ENCODE data around the gene PODXL.
"Not testable (repeated sequence)": the region's sequence is repeated elsewhere in the genome, so short reads cannot be mapped to it uniquely, and the experiment has no call there.

The PODXL gene

DNA sequence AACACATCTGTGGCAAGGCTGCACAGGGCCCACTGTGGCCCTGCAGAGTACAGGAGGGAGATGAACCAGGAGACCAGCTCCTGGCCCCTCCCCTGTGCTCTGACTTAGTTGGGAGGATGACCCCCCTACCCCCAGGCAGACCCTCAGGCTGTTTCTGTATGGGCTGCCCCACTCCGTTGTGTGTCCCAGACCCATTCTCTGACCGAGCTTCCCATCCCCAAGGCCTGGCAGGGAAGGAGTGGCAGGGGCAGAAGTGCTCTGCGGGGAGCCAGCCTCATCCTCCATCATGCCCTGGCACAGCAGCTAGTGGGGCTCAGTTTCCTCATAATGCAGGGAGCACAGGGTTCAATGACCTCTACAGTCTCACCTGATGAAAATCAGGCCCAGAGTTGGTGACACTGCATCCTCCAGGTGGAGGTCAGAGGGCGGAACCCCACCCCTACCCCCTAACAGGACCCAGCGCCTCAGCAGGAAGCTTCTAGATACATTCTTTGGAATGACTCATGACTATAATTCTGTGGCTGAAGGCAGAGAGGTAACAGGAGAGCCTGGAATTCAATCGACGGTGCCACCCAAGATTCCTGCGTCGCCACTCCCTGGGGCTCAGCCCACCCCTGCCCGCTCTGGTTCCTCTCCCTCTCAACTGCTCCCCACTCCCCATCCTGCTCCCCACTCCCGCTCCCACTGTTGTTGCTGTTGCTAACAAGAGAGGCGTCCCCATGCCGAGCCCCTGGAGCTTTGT is 18.2 kb downstream of the PODXL start:
- DNase-seq (ENCODE audit: low read depth), result no peak

DNA sequence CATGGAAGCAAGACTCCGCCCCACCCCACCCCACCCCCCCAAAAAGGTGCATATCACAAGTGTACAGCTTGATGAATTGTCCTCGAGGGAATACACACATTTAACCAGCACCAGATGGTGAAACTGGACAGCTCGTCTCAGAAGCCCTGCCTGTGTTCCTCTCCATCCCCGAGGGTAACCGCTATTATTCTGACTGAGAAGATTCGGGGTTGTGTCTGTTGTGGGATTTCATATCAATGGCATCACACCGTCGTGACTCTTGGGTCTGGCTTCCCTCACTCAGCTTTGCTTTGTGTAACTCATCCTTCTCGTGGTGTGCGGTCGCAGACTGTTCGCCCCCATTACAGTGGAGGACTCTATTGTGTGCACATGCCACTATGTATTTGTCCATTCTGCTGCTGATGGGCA is 18.9 kb downstream of the PODXL start:
- no peak for DNase-seq (ENCODE audit: low read depth)

DNA sequence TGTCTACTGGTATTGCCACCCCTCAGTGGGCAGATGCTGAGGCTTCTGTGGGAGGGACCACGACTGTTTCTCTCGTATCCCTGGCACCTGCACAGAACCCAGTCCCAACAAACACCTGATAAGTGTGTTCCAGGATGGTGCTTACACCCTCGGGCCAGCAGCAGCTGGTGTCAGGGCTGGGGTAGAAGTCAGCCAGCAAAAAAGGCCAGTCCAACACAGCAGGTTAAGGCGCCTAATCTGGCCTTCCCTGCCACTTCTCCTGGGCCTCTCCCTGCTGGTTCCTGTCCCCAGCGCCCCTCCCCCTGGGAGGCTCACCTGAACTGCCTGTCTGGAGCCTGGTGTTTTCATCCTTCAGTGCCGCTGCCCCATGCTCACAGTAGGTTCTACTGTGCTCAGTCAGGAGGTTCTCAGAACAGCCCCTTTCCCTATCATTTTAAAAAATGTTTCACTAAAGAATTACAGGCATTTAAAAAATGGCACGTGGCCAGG is 20.0 kb downstream of the PODXL start:
- no peak for DNase-seq (ENCODE audit: low read depth)

DNA sequence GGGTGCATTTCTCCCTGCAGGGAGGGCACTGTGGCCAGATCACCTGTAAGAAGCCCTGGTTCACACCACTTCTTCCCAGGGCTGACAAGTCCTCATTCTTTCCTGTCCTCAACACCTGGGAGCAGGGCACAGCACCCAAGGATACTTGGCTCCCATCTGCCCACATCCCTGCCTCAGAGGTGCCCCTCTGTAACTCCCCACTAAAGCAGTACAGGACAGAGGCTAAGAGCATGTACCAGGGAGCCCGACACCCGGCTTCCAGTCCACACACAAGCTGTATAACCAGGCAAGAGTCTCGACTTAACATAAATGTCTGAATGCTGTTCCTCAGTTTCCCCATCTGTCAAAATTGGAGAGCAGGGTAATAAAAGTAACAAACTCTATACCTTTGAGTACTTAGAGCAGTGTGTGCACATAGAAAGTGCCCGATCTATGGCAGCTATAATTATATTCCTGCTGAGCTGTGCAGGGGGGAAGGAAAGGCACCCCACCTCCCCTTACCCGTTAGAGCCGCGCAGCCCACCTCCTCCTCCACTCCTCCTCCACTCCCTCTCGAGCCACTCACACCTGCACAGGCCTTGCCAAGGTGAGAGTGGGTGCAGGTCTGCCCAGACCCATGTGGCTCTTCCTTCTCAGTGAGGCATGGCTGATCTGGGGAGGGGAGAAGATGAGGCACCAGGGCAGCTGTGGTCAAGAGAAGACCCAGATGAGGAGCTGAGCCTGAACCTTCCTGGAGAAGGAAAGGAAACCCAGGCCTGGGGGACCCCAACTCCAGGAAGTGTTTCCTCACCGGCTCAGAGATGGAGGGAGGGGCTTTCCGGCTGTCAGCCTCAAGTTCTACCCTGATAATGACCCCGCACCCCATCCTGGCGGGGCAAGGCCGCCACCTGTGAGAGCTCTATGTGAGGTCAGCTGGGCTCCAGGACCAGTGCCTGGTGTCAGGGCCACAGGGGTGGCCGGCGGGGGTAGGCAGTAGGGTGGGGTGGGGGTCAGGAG is 22.6 kb downstream of the PODXL start:
- no peak for DNase-seq (ENCODE audit: low read depth)

DNA sequence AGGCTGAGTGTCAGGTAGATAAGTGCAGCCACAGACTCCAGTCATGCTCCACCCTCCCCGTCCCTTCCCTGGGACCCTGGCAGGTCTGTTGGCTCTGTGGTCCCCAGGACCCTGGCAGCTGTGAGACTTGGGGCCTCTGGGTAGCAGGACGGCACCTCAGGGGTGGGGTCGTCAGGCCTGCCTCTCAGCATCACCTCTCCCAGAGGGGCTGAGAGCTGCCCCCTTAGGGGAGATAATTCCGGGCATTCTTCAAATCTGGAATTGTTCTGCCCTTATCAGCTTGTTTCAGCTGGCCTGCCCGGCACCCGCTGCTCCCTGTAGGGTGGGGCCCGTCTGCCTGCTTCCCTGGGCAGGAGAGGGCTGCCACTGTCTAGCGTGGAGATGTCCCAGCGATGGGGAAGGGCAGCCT is 23.3 kb downstream of the PODXL start:
- no peak for DNase-seq (ENCODE audit: low read depth)

DNA sequence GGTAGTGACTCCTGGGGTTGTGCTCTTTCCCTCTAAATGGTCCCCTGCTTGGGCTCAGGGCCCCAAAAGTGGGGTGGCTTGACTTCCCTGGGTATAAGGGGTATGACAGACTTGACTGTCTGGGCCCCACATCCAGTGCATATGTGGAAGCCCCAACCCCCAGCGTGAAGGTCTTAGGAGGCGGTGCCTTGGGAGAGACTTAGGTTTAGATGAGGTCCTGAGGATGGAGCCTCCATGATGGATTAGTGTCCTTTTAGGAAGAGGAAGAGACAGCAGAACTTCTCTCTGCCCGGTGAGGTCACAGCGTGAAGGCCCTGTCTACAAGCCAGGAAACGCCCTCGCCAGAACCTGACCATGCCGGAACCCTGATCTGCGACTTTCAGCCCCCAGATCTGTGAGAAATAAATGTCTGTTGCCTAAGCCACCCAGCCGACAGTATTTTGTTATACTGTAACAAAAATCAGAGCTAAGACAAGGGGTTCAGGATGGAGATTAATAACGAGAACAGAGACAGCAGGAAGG is 23.8 kb downstream of the PODXL start:
- no peak for DNase-seq (ENCODE audit: low read depth)

DNA sequence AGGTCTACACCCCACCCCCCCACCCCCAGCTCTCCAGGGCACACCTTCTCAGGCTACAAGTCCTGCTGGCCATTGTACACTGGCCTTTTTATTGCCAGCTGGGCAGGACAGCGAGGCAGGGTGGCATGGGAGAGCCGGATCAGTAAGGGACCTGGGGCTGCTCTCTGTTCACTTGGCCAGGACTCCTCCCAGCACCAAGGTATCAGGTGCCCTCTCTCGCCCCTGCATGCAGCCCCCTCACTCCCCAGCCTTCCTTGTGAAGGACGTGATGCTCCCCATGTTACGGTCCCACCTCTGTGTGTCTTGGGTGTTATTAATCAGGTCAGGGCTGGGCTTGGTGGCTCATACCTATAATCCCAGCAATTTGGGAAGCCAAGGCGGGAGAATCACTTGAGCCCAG is 26.3 kb downstream of the PODXL start:
- DNase-seq (ENCODE audit: low read depth), result no peak

DNA sequence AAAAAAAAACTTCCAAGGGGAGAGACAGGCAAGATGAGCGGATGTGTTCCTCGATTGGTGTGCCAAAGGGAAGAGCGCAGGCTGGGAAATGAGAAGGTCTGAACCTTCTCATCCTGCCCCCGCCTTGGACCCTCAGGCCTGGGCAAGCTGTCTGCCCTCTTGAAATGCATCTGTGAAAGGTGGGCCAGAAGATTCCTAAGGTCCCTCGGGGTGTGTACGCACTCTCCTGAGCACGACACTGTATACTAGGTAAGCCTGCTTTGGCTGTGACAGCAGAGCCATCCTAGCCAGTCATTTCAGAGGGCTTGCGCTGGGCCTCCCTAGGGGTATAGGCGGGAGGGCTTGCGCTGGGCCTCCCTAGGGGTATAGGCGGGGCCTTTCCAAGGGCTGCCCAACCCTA is 26.8 kb downstream of the PODXL start:
- DNase-seq (ENCODE audit: low read depth), result no peak

DNA sequence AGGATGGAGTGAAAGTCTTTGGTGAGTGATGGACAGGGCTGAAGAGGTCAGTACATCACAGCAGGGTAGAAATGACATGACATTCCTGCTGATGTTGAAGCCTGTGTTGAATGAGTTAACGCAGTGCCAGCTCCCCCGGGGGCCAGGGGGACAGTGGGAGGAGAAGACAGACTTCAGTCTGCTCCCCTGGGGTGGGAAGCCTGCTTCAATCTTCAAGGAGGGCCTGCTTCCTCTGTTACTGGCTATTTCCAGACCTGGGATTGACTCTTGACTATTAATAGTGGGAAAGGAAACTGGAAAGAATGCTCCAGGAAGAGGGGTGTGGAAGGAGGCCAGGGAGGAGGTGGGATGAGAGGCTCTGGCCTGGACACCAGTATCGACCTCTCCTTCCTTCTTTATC is 27.2 kb downstream of the PODXL start:
- DNase-seq (ENCODE audit: low read depth), result no peak

DNA sequence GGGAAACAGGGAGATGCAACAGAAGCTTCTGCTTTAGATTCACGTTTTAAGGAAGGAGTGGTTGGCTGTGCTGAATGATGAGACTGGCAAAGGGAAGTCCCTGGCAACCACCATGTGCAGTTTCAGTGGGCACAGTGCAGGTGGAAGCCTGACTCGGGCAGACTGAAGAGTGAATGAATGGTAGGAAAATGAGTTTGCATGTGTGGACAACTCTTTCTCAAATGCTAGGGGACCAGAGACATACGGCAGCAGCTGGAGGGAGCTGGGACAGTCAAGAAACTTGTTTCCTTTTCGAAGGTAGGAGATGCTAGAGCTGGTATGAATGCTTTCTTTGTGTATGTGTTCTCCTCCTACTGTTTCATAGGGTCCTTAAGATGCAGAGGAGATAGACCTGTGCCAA is 29.0 kb downstream of the PODXL start:
- DNase-seq (ENCODE audit: low read depth), result no peak

DNA sequence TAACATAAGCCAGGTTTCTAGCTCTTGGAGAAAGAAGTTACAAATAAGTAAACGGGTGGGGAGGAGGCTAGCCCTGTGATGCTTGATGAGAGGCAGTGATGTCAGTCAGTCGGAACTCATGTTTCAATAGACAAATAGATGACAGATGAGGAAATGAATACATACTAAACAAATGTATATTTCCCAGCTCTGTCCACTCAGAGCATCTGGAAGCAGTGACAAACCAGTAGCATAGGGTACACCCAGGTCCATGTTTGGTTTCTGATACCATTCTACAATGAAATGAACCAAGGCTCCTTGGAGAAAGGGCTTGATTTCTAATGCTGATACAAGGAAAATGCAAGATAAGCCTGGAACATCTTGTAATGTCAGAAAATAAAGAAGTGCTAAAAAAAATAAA is 30.6 kb downstream of the PODXL start:
- no peak for DNase-seq (ENCODE audit: low read depth)

DNA sequence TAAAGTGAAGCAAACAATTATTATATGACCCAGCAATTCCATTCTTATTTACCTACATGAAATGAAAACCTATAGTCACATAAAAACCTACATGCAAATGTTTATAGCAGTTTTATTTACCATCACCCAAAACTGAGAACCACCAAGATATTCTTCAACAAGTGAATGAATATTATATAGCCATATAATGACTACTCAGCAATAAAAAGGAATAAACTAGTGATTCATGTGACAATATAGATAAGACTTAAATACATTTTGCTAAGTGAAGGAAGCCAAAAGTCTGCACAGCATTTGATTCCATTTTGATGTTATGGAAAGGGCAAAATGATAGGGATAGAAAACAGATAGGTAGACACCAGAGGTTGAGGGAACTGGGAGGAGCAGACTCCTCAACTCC is 31.7 kb downstream of the PODXL start:
- DNase-seq (ENCODE audit: low read depth), result no peak

DNA sequence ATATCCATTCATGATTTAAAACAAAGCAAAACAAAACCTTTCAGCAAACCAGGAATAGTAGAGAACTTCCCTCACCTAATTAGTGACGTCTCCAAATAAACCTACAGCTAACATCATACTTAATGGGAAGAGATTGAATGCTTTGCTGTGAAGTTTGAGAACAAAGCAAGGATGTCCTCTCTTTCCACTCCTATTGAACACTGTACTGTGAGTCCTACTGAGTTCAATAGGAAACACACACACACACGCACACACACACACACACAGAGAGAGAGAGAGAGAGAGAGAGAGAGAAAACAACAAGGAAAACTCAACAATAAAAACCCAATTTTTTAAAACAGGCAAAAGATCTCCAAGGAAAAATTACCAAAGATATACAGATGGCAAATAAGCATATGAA is 32.3 kb downstream of the PODXL start:
- no peak for DNase-seq (ENCODE audit: low read depth)

DNA sequence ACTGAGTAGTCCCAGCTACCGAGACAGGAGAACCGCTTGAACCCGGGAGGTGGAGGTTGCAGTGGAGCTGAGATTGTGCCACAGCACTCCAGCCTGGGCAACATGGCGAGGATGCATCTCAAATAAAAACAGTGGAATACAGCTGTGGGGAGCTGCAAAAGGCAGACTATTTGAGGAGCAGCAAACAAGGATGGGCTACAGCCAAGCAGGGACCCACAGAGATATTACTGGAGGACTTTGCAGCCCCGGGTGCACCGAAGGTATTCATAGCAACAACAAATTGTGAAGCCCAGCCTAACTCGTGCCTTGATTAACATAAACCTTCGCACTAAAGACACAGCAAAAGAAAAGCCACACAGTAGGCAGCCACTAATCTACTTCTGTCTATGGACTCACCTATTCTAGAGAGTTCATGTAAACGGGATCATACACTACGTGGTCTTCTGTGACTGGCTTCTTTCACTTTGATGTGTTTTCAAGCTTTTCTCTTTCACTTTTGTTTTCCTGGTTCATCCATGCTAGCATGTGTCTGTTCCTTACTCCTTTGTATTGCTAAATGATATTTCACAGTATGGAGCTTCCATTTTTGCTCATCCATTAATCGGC is 34.0 kb downstream of the PODXL start:
- no peak for DNase-seq (ENCODE audit: low read depth)

DNA sequence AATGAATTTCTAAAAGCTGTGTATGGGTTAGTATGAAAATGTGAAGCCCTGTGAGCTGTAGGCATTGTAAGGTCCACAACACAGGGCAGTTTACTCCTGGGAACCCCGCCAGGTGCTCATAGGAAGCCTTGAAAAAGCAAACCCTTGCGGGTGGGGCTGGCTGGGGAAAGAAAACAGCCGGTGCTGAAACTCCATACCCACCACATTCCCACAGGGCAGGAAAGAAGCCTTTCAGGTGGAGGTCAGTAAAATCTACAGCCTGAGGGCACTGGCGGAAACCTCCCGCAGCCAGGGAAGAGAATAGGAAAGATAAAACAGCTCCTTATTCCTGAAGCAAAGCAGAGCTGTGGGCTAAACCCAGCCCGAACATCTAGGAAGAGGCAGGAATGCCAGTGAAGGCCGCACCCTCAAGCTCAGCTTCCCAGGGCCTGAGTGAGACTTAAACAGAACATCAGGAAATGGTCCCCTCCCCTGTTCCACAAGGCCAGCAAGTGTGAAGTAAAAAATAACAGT is 34.7 kb downstream of the PODXL start:
- no peak for DNase-seq (ENCODE audit: low read depth)

DNA sequence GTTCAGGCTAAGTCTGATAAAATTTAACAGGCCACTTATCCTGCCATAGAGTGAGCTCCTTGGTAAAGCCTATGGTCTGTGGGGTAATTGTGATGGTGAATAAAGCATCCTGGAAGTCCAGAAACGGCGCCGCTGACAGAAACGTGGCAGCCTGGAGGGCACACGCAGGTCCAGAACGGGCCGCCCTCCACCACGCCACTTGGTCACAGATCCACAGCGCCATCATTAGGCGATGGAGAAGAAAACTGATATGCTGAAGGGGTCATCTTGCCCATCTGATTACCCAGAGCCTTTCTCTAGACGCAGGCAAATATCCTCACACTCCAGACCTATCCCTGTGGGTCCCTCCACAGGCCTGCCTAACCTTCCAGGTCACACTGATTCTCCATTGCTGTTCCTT is 37.8 kb downstream of the PODXL start:
- DNase-seq (ENCODE audit: low read depth), result no peak

DNA sequence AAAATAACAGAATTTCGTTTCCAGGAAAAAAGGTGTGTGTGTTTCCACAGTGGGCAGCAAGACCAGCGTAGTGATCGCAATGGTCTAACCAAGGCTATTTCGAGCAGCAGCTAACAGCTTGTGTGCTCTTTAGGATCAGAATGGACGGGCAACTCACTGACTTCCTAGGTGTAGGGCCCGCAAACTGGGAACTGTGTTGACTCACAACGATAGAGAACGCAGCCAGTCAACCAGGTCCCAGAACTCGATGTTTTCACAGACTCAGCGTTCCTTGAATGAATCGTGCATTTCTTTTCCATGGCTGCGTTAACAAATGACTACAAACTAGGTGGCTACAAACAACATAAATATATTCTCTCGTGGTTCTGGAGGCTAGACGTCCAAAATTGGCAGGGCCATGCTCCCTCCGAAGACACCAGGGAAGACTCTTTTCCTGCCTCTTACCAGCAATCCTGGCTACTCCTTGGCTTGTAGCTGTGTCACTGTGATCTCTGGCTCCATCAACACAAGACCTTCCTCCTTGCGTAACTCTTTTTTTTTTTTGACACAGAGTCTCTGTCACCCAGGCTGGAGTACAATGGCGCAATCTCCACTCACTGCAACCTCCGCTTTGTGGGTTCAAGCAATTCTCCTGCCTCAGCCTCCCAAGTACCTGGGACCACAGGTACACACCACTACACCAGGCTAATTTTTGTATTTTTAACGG is 39.1 kb downstream of the PODXL start:
- no peak for DNase-seq (ENCODE audit: low read depth)

DNA sequence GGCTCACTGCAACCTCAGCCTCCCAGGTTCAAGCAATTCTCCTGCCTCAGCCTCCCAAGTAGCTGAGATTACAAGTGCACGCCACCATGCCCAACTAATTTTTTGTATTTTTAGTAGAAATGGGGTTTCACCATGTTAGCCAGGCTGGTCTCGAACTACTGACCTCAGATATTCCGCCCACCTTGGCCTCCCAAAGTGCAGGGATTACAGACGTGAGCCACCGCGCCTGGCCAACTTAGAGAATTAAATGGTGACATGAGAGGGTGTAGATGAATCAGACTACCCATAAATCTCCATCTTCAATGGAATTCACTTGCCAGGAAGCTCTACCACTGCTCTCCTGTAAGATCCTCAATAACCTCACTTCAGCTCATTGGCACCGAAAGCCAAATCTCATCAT is 41.0 kb downstream of the PODXL start:
- DNase-seq (ENCODE audit: low read depth), result not testable (repeated sequence)

DNA sequence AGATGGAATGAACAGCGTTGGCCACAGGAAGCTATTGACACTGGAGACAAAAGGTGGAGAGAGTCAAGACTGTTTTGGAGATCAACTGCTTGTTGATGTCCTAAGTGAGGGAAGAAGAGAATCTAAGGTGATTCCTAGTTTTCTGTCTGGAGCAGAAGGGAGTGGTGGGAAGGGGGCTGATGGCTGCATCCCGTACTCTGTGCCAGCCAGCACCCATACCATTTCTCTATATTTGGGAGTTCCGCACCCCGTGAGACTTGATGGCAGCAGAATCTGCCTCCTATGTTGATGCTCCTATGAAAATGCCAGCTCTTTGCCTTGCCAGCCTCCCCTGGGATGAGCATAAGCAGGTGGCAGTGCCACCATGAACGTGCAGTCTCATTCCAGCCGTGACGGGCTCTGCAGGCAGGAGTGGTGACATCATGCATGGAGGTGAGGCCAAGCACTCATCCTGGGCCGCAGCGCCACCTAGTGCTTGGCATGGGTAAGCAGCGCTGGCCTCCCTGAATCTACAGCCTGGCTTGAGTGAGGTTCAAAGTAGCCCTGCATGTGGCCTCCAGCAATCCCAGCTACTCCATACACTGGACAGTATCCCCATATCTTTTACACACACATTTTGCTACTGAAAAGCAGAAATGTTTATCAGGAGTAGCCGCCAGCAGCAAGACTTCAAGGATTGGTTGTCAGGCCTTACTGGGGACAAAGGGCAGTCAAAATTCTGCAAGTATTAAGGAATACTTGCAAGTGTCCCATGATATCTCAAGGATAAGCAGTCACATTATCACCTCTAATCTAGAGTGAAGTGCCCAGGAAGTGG is 43.0 kb downstream of the PODXL start:
- DNase-seq (ENCODE audit: low read depth), result peak; percentile 73

DNA sequence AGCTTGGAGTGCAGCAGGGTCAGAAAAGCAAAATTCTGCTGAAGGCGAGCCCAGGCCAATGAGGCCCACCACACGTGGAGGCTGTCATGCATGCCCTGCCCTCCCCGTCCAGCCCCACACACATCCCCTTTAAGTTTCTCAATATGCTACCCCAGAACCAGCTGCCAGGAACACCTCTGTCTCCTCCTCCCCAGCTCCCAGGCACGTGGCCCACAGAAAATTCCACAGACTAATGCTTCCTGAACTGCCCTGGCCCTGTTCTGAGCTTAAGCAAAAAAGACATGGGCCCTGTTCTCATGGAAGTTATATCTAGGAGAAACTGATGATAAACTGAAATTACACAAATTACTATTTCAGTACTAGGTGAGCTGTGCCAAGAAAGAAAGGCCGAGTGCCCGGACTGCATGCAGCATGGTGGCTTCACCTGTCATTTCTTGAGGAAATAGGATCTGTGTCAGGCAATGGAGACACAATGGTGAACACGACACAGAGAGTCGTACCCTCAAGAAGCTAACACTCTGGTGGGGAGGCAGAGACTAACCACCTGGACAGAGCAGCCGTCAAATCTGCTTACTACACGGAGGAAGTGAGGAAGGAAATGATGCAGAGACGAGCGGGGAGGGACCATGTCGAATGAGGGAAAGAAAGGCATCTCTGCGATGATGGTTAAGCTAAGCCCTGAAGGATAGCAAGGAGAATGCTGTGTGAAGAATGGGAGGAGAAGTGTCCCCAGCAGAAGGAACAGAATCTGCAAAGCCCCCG is 44.5 kb downstream of the PODXL start:
- DNase-seq (ENCODE audit: low read depth), result no peak
